ENCODE measurements around the gene SYT8.

Gene SYT8

DNA sequence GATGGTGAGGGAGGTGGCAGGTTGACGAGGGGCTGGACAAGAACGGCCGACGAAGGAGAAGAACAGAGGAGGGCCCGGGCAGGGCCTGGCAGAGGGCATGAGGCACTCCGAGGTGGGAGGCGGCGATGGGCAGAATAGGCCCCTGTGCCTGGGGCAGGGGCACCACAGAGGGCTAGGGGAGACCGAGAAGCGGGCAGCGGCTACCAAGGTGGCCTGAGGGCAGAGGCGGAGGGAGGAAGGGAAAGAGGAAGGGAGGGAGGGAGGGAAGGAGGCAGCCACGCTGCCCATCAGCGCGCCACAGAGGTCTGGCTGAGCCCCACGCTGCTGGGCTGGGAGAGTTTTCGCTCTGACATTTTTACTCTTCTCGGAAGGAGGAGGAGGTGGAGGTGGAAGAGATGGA is 29.4 kb downstream of the SYT8 start:
- DNase-seq (ENCODE audit: insufficient read length, low spot score) = no peak
- no peak for FAIRE-seq
- TF ChIP-seq PAX5 (IDR thresholded peaks at IDR 0.05; ENCODE audit: insufficient read depth, low read length, severe bottlenecking) (no peak), POLR2A (IDR thresholded peaks at IDR 0.05; ENCODE audit: low read depth, low read length) (no peak), POU2F2 (IDR thresholded peaks at IDR 0.05; ENCODE audit: low read depth, low read length) (no peak), TAF1 (IDR thresholded peaks at IDR 0.05; ENCODE audit: low read depth, low read length) (no peak), SPI1 (IDR thresholded peaks at IDR 0.05; ENCODE audit: low read depth, low read length) (no peak), POLR2AphosphoS5 (IDR thresholded peaks at IDR 0.05; ENCODE audit: low read depth, low read length) (no peak)

DNA sequence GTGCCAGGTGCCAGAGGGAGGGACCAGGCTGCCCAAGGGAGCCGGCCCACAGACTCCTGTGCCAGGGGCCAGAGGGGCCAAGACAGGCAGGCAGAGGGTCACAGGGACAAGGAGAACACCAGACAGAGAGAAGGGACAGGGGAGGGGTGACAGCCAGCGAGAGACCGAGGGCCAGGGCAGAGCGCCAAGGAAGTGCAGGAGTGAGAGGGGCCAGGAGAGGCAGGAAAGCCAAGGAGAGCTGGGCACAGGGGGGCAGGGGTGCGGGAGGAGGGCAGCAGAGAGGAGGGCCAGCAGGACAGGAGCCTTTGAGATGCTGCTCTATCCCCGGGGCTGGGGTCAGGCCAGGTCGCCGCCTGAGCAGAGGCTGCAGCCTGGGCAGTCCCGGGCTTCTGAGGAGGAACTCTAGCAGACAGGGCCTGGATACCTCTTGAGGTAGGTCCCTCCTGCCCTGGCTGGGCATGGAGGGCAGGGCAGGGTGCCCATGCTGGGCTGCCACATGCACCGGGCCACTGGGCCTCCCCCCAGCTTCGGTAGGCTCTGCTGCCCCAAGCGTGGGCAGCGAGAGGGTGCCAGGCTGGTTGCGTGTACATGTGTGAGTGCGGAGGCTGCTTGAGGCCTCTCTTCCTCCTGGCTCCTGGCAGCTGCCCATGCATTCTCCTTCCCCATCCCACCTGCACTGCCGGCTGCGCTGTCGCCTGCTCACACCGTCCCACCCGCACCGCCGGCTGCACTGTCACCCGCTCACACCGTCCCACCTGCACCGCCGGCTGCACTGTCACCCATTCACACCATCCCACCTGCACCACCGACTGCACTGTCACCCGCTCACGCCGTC is 30.3 kb downstream of the SYT8 start:
- DNase-seq (ENCODE audit: insufficient read length, low spot score) = no peak
- TF ChIP-seq POU2F2 (IDR thresholded peaks at IDR 0.05; ENCODE audit: low read depth, low read length) = no peak
- no peak for TF ChIP-seq TAF1 (IDR thresholded peaks at IDR 0.05; ENCODE audit: low read depth, low read length)
- TF ChIP-seq POLR2AphosphoS5 (IDR thresholded peaks at IDR 0.05; ENCODE audit: low read depth, low read length) = no peak
- no peak for TF ChIP-seq PAX5 (IDR thresholded peaks at IDR 0.05; ENCODE audit: insufficient read depth, low read length, severe bottlenecking)
- TF ChIP-seq POLR2A (IDR thresholded peaks at IDR 0.05; ENCODE audit: low read depth, low read length) = no peak
- no peak for TF ChIP-seq SPI1 (IDR thresholded peaks at IDR 0.05; ENCODE audit: low read depth, low read length)
- FAIRE-seq = no peak

DNA sequence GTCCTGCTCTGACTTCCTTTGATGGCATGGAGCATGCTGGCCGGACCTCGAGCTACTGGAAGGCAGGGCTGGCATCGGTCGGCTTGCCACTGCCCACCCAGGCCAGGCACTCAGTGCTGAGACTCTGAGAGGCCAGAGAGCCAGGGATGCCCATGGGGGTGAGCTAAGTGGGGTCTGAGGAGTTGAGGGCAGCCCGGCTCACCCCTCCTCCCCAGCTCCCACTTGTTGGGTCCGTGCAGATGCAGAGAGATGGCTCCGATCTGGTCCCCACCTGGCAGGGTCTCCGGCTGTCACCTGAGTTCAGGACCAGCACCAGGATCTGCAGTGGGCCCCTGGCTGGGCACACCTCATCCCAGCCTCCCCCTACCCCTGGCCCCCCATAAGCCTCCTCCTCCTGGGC is 31.4 kb downstream of the SYT8 start:
- no peak for TF ChIP-seq POLR2AphosphoS5 (IDR thresholded peaks at IDR 0.05; ENCODE audit: low read depth, low read length)
- TF ChIP-seq SPI1 (IDR thresholded peaks at IDR 0.05; ENCODE audit: low read depth, low read length) = no peak
- TF ChIP-seq POU2F2 (IDR thresholded peaks at IDR 0.05; ENCODE audit: low read depth, low read length) = no peak
- no peak for TF ChIP-seq PAX5 (IDR thresholded peaks at IDR 0.05; ENCODE audit: insufficient read depth, low read length, severe bottlenecking)
- no peak for TF ChIP-seq TAF1 (IDR thresholded peaks at IDR 0.05; ENCODE audit: low read depth, low read length)
- TF ChIP-seq POLR2A (IDR thresholded peaks at IDR 0.05; ENCODE audit: low read depth, low read length) = no peak
- FAIRE-seq = no peak
- DNase-seq (ENCODE audit: insufficient read length, low spot score) = no peak

DNA sequence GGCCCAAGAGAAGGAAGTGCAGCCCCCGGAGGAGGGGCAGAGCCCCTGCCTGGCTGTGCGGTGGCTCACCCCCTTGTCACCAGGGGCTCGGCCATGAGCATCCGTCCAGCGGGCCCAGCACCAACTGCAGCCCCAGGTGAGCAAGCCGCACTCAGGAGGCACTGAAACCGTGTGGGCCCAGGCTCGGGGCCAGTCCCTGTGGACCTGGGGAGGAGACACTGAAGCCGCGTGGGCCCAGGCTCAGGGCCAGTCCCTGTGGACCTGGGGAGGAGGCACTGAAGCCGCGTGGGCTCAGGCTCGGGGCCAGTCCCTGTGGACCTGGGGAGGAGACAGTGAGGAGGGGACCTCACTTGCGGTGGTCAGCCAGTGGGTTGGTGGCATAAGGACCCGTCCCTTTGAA is 32.0 kb downstream of the SYT8 start:
- TF ChIP-seq SPI1 (IDR thresholded peaks at IDR 0.05; ENCODE audit: low read depth, low read length) = no peak
- no peak for TF ChIP-seq POU2F2 (IDR thresholded peaks at IDR 0.05; ENCODE audit: low read depth, low read length)
- no peak; the same call in 1 of the 2 replicates for TF ChIP-seq POLR2AphosphoS5 (IDR thresholded peaks at IDR 0.05; ENCODE audit: low read depth, low read length)
- TF ChIP-seq TAF1 (IDR thresholded peaks at IDR 0.05; ENCODE audit: low read depth, low read length) = no peak
- TF ChIP-seq POLR2A (IDR thresholded peaks at IDR 0.05; ENCODE audit: low read depth, low read length) = no peak
- no peak for TF ChIP-seq PAX5 (IDR thresholded peaks at IDR 0.05; ENCODE audit: insufficient read depth, low read length, severe bottlenecking)
- DNase-seq (ENCODE audit: insufficient read length, low spot score) = no peak
- no peak for FAIRE-seq

DNA sequence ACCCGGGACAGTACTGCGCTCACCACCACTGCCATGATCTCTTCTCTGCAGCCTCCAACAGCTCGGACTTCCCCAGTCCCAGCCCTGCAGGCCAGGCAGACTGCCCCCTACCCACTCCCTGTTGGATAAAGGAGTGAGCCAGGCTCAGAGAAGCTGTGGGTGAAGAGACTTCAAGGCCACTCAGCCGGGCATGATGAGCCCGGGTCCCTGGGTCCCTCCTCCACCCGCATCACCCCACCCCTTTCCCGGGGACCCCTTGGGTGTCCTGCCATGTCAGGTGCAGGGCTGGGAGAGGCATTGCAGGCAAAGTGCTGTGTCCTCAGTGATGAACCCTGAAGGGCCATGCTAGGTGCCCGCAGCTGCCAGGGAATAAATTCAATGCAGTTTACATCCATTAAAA is 32.6 kb downstream of the SYT8 start:
- DNase-seq (ENCODE audit: insufficient read length, low spot score) (no peak), FAIRE-seq (no peak)
- TF ChIP-seq POLR2AphosphoS5 (IDR thresholded peaks at IDR 0.05; ENCODE audit: low read depth, low read length) (no peak), SPI1 (IDR thresholded peaks at IDR 0.05; ENCODE audit: low read depth, low read length) (no peak), PAX5 (IDR thresholded peaks at IDR 0.05; ENCODE audit: insufficient read depth, low read length, severe bottlenecking) (no peak), POLR2A (IDR thresholded peaks at IDR 0.05; ENCODE audit: low read depth, low read length) (no peak), TAF1 (IDR thresholded peaks at IDR 0.05; ENCODE audit: low read depth, low read length) (no peak), POU2F2 (IDR thresholded peaks at IDR 0.05; ENCODE audit: low read depth, low read length) (no peak)

DNA sequence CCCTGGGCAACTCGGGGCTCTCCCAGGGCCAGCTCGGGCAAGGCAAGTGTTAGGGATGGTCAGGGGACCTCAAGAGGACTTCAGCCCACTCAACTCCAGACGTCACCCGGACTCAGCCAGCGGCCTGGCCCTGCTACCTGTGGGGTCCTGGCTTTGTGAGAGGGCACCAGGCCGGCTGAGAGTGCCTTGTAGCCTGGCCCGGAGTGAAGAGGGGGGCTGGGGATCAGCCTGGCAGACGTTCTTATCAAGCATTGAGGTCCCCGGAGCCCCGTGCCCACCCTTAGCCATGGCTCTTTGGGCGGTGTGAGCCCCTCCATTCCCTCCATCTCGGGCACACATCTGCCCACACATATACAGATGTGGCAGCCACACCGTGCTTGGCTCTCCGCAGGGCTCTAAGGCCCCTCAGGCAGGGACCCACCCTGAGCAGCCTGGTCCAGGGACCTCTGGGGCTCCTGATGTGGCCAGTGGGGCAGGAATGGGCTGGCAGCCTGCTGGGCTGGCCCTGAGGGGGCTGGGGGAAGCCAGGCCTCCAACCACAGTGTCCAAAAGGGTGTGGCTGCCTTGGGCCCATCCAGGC is 33.4 kb downstream of the SYT8 start:
- DNase-seq (ENCODE audit: insufficient read length, low spot score) = no peak
- TF ChIP-seq POU2F2 (IDR thresholded peaks at IDR 0.05; ENCODE audit: low read depth, low read length) = no peak
- no peak for TF ChIP-seq POLR2AphosphoS5 (IDR thresholded peaks at IDR 0.05; ENCODE audit: low read depth, low read length)
- TF ChIP-seq PAX5 (IDR thresholded peaks at IDR 0.05; ENCODE audit: insufficient read depth, low read length, severe bottlenecking) = no peak
- TF ChIP-seq POLR2A (IDR thresholded peaks at IDR 0.05; ENCODE audit: low read depth, low read length) = no peak
- FAIRE-seq = no peak

DNA sequence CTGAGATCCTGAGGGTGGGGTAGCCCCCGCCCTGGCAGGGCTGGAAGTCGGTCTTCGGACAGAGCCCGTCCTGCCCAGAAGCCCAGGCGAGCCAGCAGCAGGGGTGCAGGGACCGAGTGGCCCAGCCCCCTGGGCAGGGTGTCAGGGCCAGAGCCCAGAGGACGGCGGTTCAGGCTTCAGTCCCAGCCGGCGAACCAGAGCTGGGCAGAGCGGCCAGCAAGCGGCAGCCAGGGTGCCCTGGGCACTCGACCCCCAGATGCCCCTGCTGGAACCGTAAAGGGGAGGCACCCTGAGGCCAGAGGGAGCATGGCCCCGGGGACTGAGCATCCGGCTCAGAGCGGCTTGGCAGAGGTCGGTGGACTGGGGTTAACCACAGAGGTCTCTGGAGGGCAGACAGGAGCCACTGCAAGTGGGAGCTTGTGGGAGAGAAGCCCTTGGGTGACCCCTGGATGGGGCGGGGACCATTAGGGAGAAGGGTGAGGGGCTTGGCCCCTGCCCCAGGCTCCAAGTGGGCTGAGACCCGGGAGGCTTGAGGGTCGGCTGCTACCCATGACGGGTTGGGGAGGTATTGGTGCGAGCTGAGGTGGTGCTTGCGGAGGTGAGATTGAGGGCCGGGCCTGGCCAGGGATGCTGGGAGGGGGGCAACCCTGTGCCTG is 34.0 kb downstream of the SYT8 start:
- DNase-seq (ENCODE audit: insufficient read length, low spot score) (no peak), FAIRE-seq (no peak)
- TF ChIP-seq POU2F2 (IDR thresholded peaks at IDR 0.05; ENCODE audit: low read depth, low read length) = peak; percentile 38; the same call in 1 of the 2 replicates
- TF ChIP-seq PAX5 (IDR thresholded peaks at IDR 0.05; ENCODE audit: insufficient read depth, low read length, severe bottlenecking) = no peak

DNA sequence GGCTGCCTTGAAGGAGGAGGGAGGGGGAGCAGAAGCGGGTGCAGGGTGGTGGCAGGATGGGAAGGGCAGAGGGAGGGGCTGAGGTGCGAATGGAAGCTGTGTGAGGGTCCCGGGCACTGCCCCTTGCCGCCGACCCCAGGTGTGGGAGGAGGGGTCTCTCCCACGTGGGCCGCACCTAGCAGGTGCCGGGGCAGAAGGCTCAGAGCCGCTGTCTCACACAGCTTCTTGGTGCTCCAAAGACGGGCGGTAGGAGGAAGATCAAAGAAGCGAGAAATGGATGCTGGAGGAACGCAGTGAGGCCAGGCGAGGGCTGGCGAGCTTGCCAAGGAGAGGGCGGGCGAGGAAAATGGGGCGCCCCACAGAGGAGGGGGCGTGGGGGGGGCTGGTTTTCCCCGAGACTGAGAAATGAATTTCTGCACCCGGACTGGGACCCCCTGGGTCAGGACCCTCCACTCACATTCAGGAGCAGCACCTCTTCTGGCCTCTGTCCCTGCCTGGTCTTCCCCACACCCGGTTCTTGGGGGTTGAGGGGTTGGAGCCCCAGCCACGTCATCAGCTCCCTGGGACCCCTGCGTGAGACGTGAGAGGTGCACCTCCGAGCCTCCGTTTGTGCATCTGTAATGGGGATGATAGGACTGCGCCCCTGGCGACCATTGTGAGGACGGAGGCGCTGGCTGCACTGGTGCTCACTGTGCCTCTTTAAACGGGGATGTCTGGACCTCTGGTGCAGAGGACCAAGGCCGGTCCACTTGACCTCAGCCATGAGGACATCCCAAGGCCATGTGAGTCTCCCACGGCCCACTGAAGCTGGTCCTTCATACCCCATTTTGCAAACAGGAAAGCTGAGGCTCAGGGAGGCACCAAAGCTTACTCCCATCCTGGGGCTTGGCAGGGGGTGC is 34.9 kb downstream of the SYT8 start:
- no peak for TF ChIP-seq POU2F2 (IDR thresholded peaks at IDR 0.05; ENCODE audit: low read depth, low read length)
- peak; percentile 7; the same call in 1 of the 2 replicates for TF ChIP-seq POLR2A (IDR thresholded peaks at IDR 0.05; ENCODE audit: low read depth, low read length)
- no peak; the same call in 1 of the 2 replicates for TF ChIP-seq POLR2AphosphoS5 (IDR thresholded peaks at IDR 0.05; ENCODE audit: low read depth, low read length)
- no peak for TF ChIP-seq SPI1 (IDR thresholded peaks at IDR 0.05; ENCODE audit: low read depth, low read length)
- TF ChIP-seq TAF1 (IDR thresholded peaks at IDR 0.05; ENCODE audit: low read depth, low read length) = no peak
- TF ChIP-seq PAX5 (IDR thresholded peaks at IDR 0.05; ENCODE audit: insufficient read depth, low read length, severe bottlenecking) = no peak
- no peak for FAIRE-seq
- DNase-seq (ENCODE audit: insufficient read length, low spot score) = no peak

DNA sequence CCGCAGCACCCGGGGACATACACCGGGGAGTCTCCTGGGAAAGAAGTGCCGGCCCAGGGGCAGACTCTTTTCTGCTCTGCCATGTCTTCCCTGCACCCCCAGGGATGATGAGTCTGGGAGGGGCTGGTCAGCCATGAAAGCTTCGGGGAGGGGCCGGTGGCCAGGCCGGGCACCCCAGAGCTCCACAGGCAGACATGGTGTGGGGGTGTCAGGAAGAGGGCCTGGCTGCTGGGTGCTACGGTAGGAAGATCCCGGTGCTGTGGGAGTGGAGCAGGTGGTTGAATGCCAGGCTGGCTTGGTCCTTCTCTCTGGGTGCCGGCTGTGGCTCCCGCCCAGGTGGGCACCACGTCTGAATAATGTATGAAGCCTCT is 35.5 kb downstream of the SYT8 start:
- no peak for TF ChIP-seq POU2F2 (IDR thresholded peaks at IDR 0.05; ENCODE audit: low read depth, low read length)
- TF ChIP-seq POLR2AphosphoS5 (IDR thresholded peaks at IDR 0.05; ENCODE audit: low read depth, low read length) = 0 out of 2 replicates have a peak, but pooled peaks have one; percentile 32
- TF ChIP-seq POLR2A (IDR thresholded peaks at IDR 0.05; ENCODE audit: low read depth, low read length) = peak; percentile 14; the same call in 1 of the 2 replicates
- FAIRE-seq (no peak), DNase-seq (ENCODE audit: insufficient read length, low spot score) (no peak)

Data from GM12891 (cell line).